Measurements from ENCODE around the gene GTF2I.
"Not testable (repeated sequence)": the region's sequence is repeated elsewhere in the genome, so short reads cannot be mapped to it uniquely, and the experiment has no call there.

GRCh38 chr7:74773760-74774750, 116.5 kb downstream of the GTF2I start, which contains the start of gene NCF1:
- TF ChIP-seq CTCF (IDR thresholded peaks at IDR 0.05; ENCODE audit: poor library complexity); EZH2phosphoT487 (IDR thresholded peaks at IDR 0.05; ENCODE audit: low read depth, severe bottlenecking, unreplicated experiment); EZH2 (IDR thresholded peaks at IDR 0.05; ENCODE audit: borderline replicate concordance): not testable (repeated sequence)

All from hepatocyte (in vitro differentiated cells).